ENCODE measurements around the gene TNFSF18.

TNFSF18 gene

GRCh38 chr1:173039626-173040025 is 11.1 kb downstream of the TNFSF18 start:
- no peak for DNase-seq

DNA sequence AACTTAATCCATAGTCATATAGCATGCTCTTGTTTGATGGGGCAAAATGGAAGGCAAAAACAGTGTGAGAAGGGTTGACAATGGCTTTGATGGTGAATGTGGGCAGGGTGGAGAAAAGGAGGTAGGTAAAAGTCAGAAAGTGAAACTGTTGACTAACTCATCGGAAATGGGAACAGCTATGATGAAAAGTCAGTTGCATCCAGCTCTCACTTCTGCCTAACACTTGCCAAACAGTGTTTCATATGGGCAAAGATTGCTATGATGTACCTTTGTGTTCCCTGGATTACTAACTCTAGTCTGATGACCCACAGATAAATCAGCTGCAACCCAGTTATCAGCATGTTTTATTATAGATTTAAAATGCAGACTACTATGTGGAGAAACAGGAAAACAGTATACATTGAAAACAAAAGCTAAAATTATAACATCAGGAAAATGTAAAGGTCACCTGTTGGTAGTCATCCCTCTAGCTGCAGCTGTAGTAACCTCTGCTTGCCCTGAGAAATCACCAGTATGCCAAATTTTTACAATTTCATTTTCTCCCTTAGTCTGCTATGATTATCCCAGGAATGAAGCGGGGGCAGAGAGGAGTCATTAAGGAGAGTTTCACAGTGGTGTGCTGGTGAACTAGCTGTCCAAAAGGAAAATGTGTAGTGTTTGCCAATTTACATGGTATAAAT is 11.7 kb downstream of the TNFSF18 start:
- no peak for DNase-seq

GRCh38 chr1:173024543-173024942 is 26.2 kb downstream of the TNFSF18 start:
- DNase-seq, result no peak

DNA sequence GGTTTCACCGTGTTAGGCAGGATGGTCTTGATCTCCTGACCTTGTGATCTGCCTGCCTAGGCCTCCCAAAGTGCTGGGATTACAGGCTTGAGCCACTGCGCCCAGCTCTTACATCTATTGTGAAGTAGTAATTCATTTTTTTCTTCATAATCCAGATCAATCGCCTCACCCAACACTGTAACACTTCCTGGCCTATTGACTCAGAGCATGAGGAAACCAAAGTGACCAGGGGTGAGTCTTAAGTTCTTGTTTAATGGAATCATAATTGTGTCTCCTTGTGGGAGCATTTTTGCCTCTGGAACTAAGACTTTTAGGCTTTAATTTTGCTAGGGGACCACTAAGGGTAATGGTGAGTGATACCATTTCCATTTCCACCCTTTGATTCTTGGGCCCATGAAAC is 27.4 kb downstream of the TNFSF18 start:
- no peak for DNase-seq

DNA sequence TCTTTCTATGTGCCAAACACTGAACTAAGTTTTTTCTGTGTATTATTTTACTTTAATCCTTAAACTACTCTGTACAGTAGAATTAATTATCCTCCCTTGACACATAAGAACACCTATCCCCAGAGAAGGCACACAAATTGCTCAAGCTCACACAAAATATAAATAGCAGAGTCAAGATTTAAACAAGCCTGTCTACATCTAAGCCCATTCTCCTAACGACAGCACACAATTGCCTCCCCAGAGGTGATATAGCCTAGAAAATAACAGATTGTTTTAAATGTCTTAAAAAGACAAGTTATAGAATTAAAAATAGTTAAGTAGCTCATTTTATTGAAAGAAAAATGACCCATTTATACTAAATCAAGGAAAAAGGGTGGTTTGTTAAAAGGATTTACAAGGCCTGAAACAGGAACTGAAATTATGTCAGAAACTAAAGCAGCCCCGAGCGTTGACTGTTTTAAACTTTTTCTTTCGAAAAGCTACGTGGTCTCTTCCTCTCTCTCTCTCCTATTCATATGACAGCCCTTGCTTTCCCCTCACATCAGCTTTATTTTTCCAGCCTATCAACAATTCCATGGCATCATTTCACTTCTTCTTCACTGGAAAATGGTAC is 30.5 kb downstream of the TNFSF18 start:
- no peak for DNase-seq

DNA sequence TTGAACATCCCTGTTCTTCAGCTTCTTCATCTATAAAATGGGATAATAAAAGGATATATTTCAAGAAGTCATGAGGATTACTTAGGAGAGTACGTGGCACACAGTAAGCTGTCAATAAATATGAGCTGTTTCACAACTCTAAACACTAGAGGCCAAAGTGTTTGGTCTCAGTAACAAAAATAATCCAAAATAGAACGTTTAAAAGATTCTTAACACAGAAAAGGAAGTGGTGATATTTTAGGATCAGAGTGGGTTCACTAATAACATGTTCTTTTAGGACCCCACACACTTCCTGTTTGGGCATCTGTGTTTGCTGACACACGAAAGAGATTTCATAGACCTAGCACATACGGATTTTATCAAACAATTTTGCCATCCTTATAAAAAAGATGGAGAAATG is 32.9 kb downstream of the TNFSF18 start:
- no peak for DNase-seq

GRCh38 chr1:173016419-173016818 is 34.3 kb downstream of the TNFSF18 start:
- no peak for DNase-seq

GRCh38 chr1:173015629-173016028 is 35.1 kb downstream of the TNFSF18 start:
- DNase-seq, result no peak

DNA sequence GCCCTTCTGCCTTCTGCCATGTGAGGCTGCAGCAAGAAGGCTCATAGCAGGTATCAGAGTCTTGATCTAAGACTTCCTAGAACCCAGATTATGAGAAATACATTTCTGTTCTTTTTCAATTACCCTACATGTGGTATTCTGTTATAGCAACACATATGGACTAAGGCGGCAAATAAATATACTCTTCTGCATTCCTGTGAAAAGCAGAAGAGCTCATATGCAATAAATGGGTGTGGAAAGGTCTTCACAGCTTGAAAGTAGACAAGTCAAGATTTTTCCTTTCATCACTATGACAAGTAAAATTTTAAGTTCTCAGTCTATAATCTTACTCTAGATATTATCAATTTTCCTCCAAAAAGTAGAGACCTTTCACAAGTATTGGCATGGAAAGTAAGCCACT is 36.6 kb downstream of the TNFSF18 start:
- DNase-seq, result no peak

DNA sequence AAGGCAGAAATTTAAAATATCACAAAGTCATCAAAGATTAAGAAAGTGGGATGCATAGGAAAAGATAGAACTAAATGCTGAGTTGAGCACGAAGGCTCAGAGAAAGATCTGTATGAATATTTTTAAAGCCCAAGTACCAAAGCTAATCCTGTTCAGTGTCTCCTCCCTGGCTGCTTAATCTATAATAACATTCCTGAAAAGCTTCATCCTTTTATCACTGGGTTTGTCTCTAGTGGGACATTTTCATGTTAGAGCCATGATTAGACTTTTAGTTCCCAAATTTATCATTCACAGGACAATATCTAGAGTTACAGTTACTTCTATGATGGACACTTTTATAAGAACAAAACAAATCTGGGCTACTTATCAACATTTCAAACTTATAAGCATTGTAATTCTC is 38.6 kb downstream of the TNFSF18 start:
- no peak for DNase-seq

DNA sequence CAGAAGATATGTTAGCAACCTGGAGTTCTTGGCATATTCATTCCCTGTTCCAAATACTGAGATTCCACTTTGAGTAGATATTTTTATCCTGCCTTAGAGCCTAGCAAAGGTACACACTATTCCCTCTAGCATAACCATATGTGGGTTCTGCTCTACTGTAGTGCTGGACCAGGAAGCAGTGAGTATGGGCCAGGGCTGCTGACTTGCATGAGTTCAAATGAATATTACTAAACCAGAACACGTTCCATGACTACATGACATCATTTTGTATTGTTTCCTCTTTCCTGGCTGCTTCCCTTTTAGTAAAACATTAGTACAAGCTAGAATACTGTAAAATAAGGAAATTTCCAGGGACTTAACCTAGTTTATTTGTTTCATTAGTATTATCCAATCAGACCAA is 41.1 kb downstream of the TNFSF18 start:
- DNase-seq, result no peak

- DNase-seq, result no peak
Measured at GRCh38 chr1:173005196-173005864, 45.4 kb downstream of the TNFSF18 start.

DNA sequence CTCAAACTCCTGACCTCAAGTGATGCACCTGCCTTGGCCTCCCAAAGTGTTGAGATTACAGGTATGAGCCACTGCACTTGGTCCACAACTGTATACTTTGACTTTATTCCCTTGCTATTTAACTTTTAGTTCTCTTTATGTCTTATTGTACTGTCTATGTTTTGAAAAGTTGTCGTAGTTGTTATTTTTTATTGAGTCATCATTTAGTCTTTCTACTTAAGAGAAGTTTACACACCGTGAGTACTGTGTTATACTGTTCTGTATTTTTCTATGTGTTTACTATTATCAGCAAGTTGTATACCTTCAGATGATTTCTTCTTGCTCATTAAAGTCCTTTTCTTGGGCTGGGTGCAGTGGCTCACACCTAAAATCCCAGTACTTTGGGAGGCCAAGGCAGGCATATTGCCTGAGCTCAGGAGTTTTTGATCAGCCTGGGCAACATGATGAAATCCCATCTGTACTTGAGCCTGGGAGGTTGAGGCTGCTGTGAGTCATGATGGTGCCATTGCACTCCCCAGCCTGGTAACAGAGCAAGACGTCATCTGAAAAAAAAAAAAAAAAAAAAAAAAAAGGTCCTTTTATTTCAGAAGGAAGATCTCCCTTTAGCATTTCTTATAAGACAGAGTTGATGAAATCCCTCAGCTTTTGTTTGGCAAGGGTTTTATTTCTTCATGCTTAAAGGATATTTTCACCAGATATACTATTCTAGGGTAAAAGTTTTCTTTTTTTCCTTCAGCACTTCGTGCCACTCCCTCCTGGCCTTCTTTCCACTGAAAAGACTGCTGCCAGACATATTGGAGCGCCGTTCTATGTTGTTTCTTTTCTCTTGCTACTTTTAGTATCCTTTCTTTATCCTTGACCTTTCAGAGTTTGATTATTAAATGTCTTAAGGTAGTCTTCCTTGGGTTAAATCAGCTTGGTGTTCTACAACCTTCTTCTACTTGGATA is 47.6 kb downstream of the TNFSF18 start:
- DNase-seq, result no peak

- DNase-seq, result no peak
Measured at GRCh38 chr1:172999349-172999748, 51.4 kb downstream of the TNFSF18 start.

- DNase-seq, result no peak
Measured at GRCh38 chr1:172997941-172998361, 52.8 kb downstream of the TNFSF18 start.

DNA sequence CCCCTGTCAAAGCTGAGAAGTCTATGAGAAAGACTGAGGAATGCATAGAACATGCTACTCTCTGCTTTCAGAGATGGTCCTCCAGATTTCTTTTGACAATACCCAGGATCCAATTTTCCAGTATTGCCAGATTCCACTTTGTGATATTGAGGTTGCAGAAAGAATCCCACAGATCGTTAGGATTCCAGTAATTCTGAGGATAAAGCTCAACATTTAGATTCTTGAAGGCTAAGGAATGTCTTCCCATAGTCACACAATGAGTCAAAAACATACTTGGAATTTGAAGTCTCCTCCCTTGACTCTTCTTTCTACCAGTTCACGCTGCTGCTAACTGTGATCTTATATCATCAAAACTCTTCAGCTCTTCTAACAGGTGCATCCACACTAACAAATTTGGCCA is 57.1 kb downstream of the TNFSF18 start:
- DNase-seq, result no peak

- no peak for DNase-seq
Measured at GRCh38 chr1:172991674-172992400, 58.9 kb downstream of the TNFSF18 start.

DNA sequence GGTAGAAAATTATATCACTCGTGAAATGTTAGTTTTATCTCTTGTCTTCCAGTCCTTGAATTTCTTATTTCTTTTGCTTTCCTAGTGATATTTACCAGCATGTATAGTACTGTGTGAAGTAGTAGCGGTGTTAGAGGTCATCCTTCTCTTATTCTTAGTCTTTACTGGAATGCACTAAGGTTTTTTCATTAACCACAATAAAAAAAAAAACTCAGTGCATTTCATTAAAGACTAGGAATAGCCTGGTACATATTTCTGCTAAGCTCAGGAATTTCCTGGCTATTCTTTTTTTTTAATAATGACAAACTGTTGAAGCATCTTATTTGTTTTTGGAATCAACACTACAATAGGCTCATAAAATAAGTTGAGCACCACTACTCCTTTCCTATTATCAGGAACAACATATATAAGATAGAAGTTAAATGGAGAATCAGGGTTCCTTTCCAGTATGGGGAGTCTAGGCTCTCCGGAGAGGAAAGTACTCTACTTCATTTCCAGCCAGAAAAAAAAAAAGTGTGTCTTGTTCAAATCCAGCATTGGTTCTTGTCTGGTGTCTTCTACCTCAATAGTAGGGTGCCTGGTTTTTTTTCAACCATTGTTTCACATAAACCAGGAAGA is 60.0 kb downstream of the TNFSF18 start:
- no peak for DNase-seq

Measured in hypothalamus (tissue), 51 donors.